Daoy (cell line): Measurements from ENCODE around the gene GALNT5. TPM values are rescaled to one million over a fixed set of nuclear protein-coding genes. Genes with fewer than 3 reads are reported as not detected.
"Not testable (repeated sequence)": the region's sequence is repeated elsewhere in the genome, so short reads cannot be mapped to it uniquely, and the experiment has no call there.

Experiments used
- DNase-seq: peaks from one replicate; pipeline ENCODE4 v3.0.0-alpha.2; 2015; ENCODE audit warnings: low read depth
- total RNA-seq: library from RNA; depleted of rRNA; stranded (reverse); fragments of >200 nt; shearing (Covaris generic); gene quantifications from 2 replicates; pipeline ENCODE4 v1.2.3, GENCODE V29; 2014

The GALNT5 gene
- total RNA-seq, 1 experiment from 2014 or later: under 0.01 TPM

DNA sequence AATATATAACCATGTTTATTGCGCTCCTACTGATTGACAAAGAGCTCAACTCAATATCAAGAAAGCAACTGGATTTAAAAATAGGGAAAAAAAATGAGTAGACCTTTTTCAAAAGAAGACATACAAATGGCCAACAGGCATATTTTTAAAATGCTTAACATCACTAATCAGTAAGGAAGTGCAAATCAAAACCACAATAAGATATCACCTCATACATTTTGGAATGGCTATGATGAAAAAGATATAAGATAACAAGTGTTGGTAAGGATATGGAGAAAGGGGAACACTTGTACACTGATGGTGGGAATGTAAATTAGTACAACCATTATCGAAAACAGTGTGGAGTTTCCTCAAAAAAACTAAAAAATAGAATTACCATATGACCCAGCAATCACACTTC is 5.6 kb upstream of the GALNT5 start:
- DNase-seq: no peak

DNA sequence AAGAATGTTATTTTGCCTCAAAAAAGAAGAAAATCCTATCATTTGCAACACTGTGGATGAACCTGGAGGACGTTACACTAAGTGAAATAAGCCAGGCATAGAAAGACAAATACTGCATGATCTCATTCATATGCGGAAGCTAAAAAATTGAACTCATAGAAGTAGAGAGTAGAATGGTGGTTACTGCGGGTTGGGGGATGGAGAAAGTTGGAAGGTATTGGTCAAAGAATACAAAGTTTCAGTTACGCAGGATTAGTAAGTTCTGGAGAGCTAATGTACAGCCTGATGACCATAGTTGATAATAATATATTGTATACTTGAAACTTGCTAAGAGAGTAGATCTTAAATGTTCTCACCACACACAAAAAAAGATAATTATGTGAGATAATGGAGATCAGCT is 5.0 kb upstream of the GALNT5 start:
- DNase-seq: no peak

DNA sequence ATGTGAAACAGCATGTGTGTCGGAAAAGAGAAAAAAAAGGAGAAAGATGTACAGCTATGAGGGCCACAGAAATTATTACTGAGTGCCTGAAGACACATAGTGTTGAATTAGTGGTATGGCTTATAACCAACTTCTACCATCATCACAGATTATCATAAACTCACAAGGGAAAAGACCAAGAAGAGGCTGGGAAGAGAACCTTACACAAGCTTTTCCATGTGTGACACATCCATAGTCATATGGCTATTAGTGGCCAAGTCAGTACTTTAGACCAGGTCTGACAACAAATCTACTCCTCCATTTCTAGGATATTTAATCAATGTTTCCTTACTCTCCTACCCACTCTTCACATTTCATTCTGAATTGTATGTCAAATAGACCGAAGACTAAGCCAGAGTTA is 3.5 kb upstream of the GALNT5 start:
- DNase-seq: no peak

DNA sequence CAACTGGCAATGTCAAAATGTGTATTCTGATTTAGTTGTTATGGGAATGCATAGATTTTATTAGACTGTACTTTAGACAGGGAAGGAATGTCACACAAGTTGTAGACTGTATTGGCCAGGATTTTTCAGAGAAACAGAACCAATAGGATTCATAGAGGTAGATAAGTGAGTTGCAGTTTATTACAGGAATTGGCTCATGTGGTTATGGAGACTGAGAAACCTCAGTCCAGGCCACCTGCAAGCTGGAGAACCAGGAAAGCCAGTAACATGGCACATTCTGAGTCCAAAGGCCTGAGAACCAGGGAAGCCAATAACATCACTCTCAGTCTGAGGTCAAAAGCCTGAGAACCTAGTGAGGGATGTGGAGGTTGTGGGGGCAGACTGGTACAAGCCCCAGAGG is 1.8 kb upstream of the GALNT5 start:
- DNase-seq: no peak

DNA sequence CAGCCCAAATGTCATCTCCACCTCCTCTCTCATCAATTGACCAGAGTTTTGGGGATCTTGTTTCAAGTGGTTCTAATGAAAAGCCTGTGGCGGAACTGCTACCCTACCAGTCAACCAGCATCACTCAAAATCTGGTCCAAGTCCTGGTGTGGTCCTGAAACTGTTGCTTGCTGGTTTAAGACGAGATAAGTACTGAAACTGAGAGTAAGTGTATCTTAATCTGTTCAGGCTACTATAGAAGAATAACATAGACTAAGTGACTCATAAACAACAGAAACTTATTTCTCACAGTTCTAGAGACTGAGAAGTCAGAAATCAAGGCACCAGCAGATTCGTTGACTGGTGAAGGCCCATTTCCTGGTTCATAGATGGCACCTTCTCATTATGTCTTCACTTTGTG is 879 bp upstream of the GALNT5 start:
- no peak for DNase-seq

DNA sequence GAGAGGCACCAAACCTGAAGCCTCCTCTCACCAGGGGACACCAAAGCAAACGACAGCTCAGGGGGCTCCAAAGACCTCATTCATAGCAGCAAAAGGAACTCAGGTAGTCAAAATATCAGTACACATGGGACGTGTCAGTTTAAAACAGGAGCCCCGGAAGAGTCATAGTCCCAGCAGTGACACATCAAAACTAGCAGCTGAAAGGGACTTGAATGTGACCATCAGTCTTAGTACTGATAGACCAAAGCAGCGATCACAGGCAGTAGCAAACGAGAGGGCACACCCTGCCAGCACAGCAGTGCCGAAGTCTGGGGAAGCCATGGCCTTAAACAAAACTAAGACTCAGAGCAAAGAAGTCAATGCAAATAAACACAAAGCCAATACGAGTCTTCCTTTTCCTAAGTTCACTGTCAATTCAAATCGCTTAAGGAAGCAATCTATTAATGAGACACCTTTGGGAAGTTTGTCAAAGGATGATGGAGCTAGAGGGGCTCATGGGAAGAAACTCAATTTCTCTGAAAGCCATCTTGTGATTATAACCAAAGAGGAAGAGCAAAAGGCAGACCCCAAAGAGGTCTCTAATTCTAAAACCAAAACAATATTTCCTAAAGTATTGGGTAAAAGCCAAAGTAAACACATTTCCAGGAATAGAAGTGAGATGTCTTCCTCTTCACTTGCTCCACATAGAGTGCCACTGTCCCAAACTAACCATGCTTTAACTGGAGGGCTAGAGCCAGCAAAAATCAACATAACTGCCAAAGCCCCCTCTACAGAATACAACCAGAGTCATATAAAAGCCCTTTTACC is 1.2 kb downstream of the GALNT5 start:
- no peak for DNase-seq

DNA sequence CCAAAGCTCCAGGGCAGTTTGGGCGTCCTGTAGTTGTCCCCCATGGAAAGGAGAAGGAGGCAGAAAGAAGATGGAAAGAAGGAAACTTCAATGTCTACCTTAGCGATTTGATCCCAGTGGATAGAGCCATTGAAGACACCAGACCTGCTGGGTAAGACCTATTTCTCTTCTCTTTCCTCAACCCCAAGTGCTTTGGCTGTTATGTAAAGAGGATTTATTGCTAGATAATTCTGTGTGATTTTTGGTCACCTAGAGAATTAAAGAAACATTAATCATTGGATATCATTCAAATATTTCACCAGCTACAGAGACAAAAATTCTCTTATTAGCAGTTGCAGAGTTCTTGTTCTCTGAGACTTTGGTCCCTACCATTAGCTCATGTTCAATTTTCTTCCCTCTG is 1.9 kb downstream of the GALNT5 start:
- DNase-seq: no peak

DNA sequence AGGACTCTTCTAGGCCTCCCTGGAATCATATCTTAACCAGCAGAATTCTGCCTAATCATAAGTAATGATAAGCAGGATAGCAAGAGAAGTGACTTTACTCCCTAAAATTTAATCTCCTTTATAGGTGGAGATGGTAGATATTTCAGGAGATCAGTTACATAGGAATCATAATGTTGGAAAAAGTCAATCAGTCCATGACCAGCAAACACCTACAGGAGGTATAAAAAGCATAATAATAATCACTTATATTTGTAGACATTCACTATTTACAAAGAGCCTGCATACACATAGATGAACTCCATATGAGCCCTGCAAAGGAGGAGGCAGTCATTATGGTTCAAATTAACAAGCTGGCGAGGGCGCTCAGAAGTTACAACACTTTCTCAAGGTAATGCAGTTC is 2.5 kb downstream of the GALNT5 start:
- no peak for DNase-seq

DNA sequence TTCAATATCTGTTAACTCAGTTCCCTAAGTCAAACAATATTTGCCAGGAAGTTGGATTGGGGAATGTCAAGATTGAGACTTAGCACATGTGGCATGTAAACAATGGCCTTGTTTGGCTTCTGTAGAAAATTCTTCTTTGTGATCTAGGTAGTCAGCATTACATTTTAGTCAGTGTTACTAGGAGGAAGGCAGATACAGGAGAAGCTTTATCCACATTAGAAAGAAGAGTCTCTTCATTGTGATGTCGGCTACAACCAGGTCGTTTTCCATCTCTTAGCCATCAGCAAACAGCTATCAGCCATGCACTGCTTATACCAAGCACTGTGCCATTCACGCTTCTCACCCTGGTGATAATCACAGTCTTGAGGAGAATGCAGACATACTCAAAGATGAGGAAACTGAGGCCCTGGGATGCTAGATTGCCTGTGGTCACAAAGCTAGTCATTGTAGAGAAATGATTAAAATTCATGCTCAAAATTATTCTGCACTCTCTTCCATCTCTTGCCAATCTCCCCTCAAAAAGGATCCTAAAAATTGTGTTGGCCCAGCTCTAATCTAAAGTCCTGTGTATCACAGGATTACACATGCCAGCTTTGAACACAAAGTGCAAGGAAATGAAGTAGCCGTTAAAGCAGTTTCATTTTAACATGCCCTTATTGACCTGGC is 3.2 kb downstream of the GALNT5 start:
- no peak for DNase-seq

DNA sequence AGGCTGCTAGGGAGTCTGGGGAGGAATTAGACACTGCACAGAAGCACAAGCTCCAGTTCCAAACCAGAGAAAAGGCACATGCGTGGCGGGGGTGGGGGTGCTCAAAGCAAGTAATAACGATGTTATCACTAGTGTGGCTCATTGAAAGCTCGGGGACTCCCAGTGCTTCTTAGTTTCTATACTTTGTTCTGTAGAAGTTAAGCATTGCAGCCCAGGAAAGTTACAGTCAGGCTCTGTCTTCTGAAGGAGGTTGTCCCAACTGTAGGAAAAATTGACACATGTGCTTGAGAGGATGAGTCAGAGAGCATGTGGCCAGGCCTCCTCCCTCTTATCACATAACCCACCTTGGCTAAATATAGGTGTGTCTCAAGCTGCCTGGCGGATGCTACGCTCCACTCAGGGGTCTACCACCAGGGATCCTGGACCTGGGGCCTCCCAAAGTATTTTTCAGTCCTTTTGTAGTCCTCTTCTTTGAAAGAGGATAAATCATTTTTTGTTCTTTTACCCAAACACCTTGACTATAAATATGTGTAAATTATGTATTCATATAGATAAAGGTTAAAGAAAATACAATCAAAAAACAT is 3.8 kb downstream of the GALNT5 start:
- peak; percentile 49 for DNase-seq

DNA sequence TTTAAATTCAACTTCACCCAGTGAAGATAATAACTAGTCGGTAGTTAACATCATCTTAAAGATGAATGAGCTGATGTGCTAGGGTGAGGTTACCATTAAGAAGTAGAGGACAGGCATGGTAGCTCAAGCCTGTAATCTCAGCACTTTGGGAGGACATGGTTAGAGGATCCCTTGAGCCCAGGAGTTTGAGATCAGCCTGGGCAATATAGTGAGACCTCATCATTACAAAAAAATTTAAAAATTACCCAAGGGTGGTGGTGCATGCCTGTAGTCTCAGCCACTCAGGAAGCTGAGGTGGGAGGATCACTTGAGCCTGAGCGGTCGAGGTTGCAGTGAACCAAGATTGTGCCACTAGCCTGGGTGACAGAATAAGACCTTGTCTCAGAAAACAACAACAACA is 4.7 kb downstream of the GALNT5 start:
- no peak for DNase-seq

DNA sequence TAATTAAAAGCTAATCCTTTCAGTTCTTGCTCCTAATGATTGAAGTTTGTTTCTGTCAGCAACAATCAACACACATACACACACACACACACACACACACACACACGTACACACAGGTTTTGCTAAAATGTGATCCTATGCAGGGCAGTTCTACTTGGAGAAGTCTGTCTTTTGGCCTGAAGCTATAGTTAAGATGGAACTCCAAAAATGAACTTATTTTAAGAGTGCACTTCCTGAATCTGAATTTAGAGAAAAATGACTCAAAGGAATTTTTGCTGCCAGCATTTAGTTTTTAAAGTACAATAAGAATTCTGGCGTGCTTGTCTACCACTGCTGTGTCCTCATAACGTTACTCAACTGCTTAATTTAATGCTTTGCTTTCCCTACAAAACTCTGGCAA is 6.6 kb downstream of the GALNT5 start:
- DNase-seq: no peak

DNA sequence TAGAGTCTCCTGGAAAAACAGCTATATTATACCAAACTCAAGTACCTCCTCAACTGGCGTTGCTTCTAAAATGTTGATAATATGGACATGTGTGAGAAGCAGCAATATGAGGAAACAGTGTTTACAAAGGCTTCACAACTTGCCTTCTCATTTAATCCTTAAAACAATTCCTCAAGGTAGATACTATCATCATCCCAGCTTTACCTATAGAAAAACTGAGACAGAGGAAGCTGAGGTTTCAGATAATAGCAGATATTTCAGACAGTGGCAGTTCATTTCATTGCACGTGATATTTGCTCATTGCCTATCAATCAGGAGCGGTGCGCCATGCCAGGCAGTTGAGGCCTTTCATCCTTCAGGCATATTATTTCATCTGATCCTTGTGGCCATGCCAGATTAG is 8.3 kb downstream of the GALNT5 start:
- DNase-seq: no peak

DNA sequence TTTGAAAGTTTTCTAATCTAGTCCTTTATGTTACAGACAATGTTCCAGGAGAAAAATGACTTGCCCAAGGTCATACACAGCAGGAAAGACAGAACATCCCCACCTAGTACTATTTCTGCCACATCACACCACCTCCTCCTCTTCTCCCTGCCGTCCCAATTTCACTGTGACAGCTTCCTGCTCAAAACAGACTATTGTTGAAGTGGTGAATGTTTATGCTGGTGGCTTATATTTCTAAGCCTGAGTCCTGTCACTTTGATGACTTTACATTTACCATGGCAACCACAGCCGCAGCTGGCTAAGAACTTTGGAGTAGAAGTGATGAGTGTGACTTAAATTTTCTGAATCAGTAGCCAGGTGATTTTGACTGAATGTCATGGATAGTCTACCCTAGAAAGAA is 10.0 kb downstream of the GALNT5 start:
- DNase-seq: no peak

DNA sequence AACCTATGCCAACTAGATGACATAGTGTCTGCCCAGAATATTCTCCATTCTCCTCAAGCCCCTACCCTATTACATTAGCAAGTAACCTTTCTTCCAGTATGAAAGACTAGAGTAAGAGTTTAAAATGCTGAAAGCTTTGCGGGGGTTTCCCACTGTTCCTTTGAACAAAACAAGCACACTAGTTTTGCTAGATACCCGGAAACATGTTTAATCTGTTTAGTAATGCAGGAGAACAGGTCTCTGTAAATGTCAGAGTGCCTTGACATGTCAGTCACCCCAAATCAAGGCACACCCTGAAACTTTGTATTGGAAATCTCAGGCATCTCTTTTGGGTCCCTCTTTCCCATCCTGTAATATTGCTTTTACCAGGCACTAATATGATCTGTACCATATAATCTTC is 11.6 kb downstream of the GALNT5 start:
- no peak for DNase-seq

DNA sequence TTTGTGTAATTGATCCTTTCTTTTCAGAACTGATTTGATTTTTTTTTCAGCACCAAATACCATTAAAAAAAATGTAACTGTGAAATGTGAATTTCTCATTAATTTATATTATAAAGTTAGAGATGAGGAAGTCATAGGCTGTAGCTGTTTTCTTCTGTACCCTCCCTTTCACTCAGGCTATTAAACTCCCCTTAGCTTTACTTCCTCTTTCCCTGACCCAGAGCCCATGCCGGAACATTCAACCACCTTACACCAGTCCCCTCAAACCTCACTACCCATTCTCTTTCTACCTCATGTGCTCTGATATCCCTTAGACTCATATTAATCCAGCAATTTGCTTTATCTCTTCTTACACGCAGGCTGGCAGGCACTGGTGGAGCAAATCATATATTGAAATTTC is 12.4 kb downstream of the GALNT5 start:
- no peak for DNase-seq

DNA sequence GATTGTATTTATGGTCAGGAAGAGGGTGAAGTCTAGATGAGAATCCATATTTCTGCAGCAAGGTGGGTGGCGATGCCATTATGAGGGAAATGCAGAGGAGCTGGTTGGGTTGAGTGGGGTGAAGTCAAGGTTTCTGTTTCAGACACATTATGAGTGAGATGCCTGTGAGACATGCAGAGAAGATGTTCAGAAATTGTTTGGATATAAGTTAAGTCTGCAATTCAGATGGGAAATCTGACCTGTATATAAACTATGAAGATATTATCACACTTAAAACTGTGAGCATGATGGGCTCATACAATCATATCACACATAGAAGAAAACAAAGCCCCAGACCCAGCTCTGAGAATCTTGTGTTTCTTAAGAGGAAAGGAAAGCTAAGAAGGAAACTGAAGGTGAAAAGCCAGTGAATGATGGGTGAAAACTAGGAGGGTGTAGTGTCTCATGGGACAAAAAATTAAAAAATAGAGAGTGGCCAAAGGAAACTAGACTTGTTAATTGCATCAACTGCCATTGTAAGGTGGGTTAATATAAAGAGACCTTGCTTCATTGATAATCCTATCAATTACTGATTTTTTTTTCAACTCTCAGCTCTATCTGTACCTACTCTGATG is 14.2 kb downstream of the GALNT5 start:
- no peak for DNase-seq

DNA sequence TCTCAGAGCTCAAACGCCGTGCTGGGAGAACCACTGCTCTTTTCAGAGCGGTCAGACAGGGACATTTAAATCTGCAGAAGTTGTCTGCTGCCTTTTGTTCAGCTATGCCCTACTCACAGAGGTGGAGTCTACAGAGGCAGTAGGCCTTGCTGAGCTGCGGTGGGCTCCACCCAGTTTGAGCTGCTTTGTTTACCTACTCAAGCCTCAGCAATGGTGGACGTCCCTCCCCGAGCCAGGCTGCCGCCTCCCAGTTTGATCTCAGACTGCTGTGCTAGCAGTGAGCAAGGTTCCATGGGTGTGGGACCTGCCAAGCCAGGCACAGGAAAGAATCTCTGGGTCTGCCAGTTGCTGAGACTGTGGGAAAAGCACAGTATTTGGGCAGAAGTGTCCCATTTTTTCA is 21.8 kb downstream of the GALNT5 start:
- DNase-seq: not testable (repeated sequence)

DNA sequence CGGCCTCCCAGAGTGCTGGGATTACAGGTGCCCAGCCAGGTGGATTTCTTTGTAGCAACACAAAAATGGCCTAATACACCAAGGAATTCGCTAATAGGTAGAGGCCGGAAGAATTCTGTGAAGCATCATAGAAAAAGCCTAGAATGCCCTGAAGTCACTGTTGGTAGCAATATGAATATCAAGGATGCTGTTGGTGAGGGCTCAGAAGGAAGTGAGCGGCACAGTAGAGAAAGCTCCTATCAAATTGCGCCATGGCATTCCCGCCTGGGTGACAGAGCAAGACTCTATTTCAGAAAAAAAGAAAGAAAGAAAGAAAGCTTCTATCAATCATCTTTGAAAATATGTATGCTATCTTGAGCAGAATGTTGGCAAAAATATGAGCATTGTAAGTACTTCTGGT is 23.8 kb downstream of the GALNT5 start:
- no peak for DNase-seq

DNA sequence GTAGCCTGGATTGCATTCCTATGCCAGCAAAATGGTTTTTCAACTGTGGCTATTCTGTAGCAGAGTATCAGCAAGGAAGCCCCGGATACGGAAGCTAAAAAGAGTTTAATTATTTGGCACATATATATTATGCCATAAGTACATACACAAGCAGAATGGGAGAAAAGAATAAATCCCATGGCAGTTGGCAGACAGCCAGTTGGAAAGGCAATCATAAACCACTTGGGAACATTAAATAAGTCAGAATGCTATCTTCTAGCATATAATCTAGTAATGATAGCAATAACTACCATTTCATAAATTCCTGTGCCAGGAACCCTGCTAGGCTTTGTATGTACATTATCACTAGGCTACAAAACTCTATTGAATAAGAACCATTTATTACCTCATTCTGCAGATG is 26.0 kb downstream of the GALNT5 start:
- no peak for DNase-seq

DNA sequence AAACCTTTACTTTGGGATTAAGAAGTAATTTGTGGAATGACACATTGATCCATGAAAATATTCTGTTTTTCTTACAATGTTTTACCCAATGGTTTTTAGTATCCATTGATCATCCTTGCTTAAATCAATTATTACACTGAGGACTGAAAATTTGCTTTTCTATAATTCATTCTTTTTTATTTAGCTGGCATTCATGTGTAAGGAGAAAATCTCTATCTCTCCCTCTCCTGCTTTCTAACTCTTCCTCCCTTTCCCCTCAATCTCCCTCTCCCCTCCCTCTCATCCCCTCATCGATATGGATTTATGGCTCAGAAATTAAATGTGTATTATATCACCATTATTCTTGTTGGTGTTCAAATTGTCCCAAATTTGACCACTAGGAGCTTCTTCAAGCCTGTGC is 29.7 kb downstream of the GALNT5 start:
- DNase-seq: no peak

DNA sequence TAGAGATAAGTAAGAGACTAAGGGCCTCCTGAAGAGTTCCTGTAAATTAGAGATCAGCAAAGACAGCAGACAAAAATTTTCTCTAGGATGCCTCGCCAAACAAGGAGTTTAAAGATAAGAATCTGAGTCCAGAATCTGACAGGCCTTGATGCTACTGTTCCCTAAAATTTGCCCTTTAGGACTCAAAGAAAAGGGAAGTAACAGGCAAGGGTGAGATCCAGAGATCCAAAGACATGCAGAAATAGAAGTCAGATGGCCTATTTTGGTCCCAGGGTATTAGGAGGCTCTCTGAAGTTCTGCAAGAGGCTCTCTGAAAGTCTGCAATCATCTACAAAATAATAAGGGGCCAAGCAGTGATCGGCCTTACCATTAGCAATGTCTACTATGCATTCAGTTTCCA is 33.0 kb downstream of the GALNT5 start:
- DNase-seq: no peak

DNA sequence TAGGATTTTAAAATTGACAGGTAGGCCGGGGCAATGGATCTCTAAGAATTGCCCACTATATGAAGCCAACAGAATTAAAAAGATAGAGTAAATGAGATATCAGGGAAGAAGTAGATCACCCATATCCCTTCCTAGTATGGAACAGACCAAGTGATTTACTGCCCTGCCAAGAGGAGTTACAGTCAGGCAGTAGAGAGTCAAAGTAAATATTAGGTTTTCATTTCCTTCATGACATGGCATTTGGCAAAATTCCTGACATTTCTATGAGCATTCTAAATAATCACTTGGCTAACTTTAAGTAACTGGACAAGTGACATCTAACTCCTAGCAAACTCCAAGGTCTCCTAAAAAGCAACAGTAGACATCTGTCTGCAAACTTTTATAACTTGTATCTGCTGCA is 33.5 kb downstream of the GALNT5 start:
- DNase-seq: no peak
